Neuronal stem cell (in vitro differentiated cells): ENCODE measurements around the gene RHOA. TPM values are rescaled to one million over a fixed set of nuclear protein-coding genes. Genes with fewer than 3 reads are reported as not detected.

Source experiments
- DNase-seq: peaks from one replicate; pipeline ENCODE4 v3.0.0-alpha.2; 2013; ENCODE audit warnings: low spot score
- H2AFZ ChIP-seq: one replicate; pipeline ENCODE4 v1.6.1; 2013; ENCODE audit warnings: mild to moderate bottlenecking, low read length, inconsistent platforms
- H2AK5ac ChIP-seq: 2 replicates; pipeline ENCODE4 v1.6.1; 2013; ENCODE audit warnings: low read depth, mild to moderate bottlenecking, inconsistent platforms, low read length, moderate library complexity, mixed read lengths
- H2BK120ac ChIP-seq: 2 replicates; pipeline ENCODE4 v1.6.1; 2013; ENCODE audit warnings: low read depth, mild to moderate bottlenecking, inconsistent platforms, low read length, moderate library complexity, mixed read lengths
- H2BK12ac ChIP-seq: one replicate; pipeline ENCODE4 v1.6.1; 2013; ENCODE audit warnings: low read length, inconsistent platforms
- H2BK15ac ChIP-seq: 2 replicates; pipeline ENCODE4 v1.6.1; 2013; ENCODE audit warnings: mild to moderate bottlenecking, low read length, inconsistent platforms, mixed read lengths
- H2BK5ac ChIP-seq: one replicate; pipeline ENCODE4 v1.6.1; 2013; ENCODE audit warnings: inconsistent platforms, mild to moderate bottlenecking, low read length, moderate library complexity
- H3K14ac ChIP-seq: one replicate; pipeline ENCODE4 v1.6.1; 2013; ENCODE audit warnings: low read length, inconsistent platforms
- H3K18ac ChIP-seq: 2 replicates; pipeline ENCODE4 v1.6.1; 2013; ENCODE audit warnings: low read length, inconsistent platforms
- H3K23ac ChIP-seq: 2 replicates; pipeline ENCODE4 v1.6.1; 2013; ENCODE audit warnings: low read depth, mild to moderate bottlenecking, mixed read lengths, low read length, inconsistent platforms; ENCODE audit not compliant: poor library complexity
- H3K27ac ChIP-seq: replicated peaks from 3 replicates; pipeline ENCODE4 v1.5.1; 2013; ENCODE audit warnings: low read length, inconsistent platforms
- H3K27me3 ChIP-seq, 3 experiments: 2 replicates each; pipeline ENCODE4 v1.6.1; 2013; ENCODE audit warnings: low read length in 3 of 3, mild to moderate bottlenecking in 2 of 3, inconsistent platforms in 1 of 3, low read depth in 1 of 3, mixed read lengths in 1 of 3, moderate library complexity in 1 of 3; ENCODE audit not compliant: control insufficient read depth in 3 of 3, insufficient read depth in 3 of 3
- H3K36me3 ChIP-seq, 2 donors: replicated peaks in 1 of 2; 2 replicates each; pipeline ENCODE4 v1.6.1; 2013; ENCODE audit warnings: low read length in 2 of 2; ENCODE audit not compliant: control insufficient read depth in 2 of 2, insufficient read depth in 2 of 2
- H3K4ac ChIP-seq: 2 replicates; pipeline ENCODE4 v1.6.1; 2013; ENCODE audit warnings: inconsistent platforms, mild to moderate bottlenecking, low read length, moderate library complexity
- H3K4me1 ChIP-seq, 2 donors: 1 replicate in 1 of 2; 2 replicates in 1 of 2; pipeline ENCODE4 v1.6.1; 2013; ENCODE audit warnings: low read length in 2 of 2, low read depth in 1 of 2; ENCODE audit not compliant: control insufficient read depth in 2 of 2, insufficient read depth in 1 of 2
- H3K4me2 ChIP-seq: one replicate; pipeline ENCODE4 v1.6.1; 2013; ENCODE audit warnings: mild to moderate bottlenecking, low read length, inconsistent platforms; ENCODE audit not compliant: insufficient read depth, poor library complexity, severe bottlenecking
- H3K4me3 ChIP-seq, 2 donors: 2 replicates each; pipeline ENCODE4 v1.5.1; 2013; ENCODE audit warnings: low read length in 2 of 2, mild to moderate bottlenecking in 2 of 2, inconsistent platforms in 1 of 2, moderate library complexity in 1 of 2
- H3K79me1 ChIP-seq: one replicate; pipeline ENCODE4 v1.6.1; 2013; ENCODE audit warnings: low read depth, mild to moderate bottlenecking, inconsistent platforms, low read length, moderate library complexity
- H3K9ac ChIP-seq: one replicate; pipeline ENCODE4 v1.6.1; 2013; ENCODE audit warnings: mild to moderate bottlenecking, low read depth, low read length, inconsistent platforms; ENCODE audit not compliant: poor library complexity
- H3K9me3 ChIP-seq, 2 donors: replicated peaks in 1 of 2; 2 replicates each; pipeline versions ENCODE3 to v1.6.1; 2013; ENCODE audit warnings: low read length in 2 of 2, mild to moderate bottlenecking in 2 of 2, inconsistent platforms in 1 of 2, low read depth in 1 of 2, mixed read lengths in 1 of 2, moderate library complexity in 1 of 2; ENCODE audit not compliant: control insufficient read depth in 2 of 2, insufficient read depth in 1 of 2
- H4K8ac ChIP-seq: one replicate; pipeline ENCODE4 v1.6.1; 2013; ENCODE audit warnings: low read depth, mild to moderate bottlenecking, inconsistent platforms, low read length, moderate library complexity
- H4K91ac ChIP-seq: one replicate; pipeline ENCODE4 v1.6.1; 2013; ENCODE audit warnings: low read length, low read depth, mild to moderate bottlenecking, inconsistent platforms; ENCODE audit not compliant: poor library complexity
- WGBS, 2 donors: extraction: QIAGEN DNeasy Blood & Tissue Kit; methylation state at CpG; one replicate each; pipeline ENCODE4 v1.1.7; 2013; ENCODE audit warnings: missing lambda C conversion rate in 2 of 2, mixed read lengths in 1 of 2; ENCODE audit not compliant: insufficient read length in 2 of 2, insufficient replicate concordance in 1 of 2; ENCODE audit errors: extremely low coverage in 2 of 2; 5-methylcytosine and 5-hydroxymethylcytosine counted together
- polyA plus RNA-seq, 2 experiments: library from polyadenylated mRNA; stranded (reverse); fragments of 200-250 nt; gene quantifications; one replicate each; pipeline ENCODE4 v1.2.3, GENCODE V29; 2013

Gene RHOA
- polyA plus RNA-seq (2013, experiment 1 of 2), result 432 TPM
- polyA plus RNA-seq (2013, experiment 2 of 2), result 436 TPM

DNA sequence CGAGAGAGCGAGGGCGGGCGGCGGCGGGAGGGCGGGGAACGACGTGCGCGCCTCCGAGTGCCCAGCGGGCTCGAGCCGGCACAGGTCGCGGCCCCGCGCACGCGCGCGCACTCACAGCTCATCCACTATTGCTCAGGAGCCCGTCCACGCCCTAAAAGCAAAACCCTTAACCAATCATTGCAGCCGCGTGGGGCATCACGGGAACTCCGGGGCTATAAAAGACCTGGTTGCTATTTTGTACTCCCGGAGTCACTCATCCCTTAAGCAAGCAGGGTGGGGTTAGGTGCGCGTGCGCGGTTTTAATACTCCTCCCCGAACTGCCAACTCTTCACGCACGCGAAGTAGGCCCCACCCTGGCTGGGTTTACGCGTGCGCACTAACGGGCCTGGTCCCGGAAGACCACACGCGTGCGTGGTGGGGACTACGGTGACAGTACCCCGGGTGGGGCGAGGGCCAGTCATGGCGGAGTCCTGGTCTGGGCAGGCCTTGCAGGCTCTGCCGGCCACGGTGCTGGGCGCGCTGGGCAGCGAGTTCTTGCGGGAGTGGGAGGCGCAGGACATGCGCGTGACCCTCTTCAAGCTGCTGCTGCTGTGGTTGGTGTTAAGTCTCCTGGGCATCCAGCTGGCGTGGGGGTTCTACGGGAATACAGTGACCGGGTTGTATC is at the start of gene RHOA, which contains the start of gene TCTA:
Gene RHOA, minus strand, starts transcription at position 9 of the 664 bp plus-strand sequence. CDS start 36,387 bp downstream, outside the sequence.
Gene TCTA, plus strand, starts transcription at position 456 of the 664 bp plus-strand sequence. Its CDS starts 4 bp downstream, at position 460.
- peaks cover 2 to 25% of the 10 kb centered on the region in 2 donors for H3K36me3 ChIP-seq
- WGBS, 2 donors, result no CpG with 5 or more reads among the region's 62 CpGs

DNA sequence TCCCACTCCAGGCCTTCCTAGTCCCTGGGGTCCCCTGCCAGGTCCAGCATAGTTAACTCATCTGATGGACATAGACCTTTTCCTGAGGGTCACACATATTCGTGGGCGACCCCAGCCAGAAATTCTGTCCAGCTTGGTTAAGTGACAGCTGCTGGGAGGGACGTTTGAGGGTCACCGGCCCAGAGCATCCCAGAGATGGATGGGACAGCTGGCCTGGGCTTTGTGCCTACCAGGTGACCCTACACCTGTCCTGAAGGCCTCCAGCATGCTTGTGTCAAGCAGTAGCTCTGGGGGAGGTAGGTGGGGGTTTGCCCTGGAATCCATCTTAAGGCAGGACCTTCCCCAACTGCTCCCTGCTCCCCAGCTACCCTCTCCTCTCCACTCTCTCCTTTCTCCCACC is 49.2 kb upstream of the RHOA start:
- peak overlapping the region; percentile 79 for H4K91ac ChIP-seq
- H3K79me1 ChIP-seq, result no peaks in the 10 kb centered on the region
- H3K4me1 ChIP-seq, result peaks cover 35 to 39% of the 10 kb centered on the region in 2 donors
- H3K4ac ChIP-seq, result peak overlapping the region; percentile 57
- H3K27ac ChIP-seq, result peak overlapping the region; percentile 93
- no peak overlapping the region for H3K9ac ChIP-seq
- no peaks in the 10 kb centered on the region for H3K36me3 ChIP-seq
- no CpG with 5 or more reads among the region's 4 CpGs for WGBS, 2 donors
- H2BK15ac ChIP-seq, result peak overlapping the region; percentile 68
- H3K27me3 ChIP-seq, result no peaks in the 10 kb centered on the region
- H3K23ac ChIP-seq, result peak overlapping the region; percentile 12
- no peak overlapping the region for H3K4me3 ChIP-seq
- no peaks in the 10 kb centered on the region for H3K9me3 ChIP-seq
- peak overlapping the region; percentile 97 for H2BK12ac ChIP-seq
- H2BK120ac ChIP-seq, result peak overlapping the region; percentile 84
- peak overlapping the region; percentile 42 for H3K14ac ChIP-seq
- peak overlapping the region; percentile 72 for H2AFZ ChIP-seq
- H3K4me2 ChIP-seq, result no peak overlapping the region
- H2AK5ac ChIP-seq, result peak overlapping the region; percentile 91
- peak overlapping the region; percentile 94 for H2BK5ac ChIP-seq
- peak overlapping the region; percentile 97 for H3K18ac ChIP-seq
- H4K8ac ChIP-seq, result peak overlapping the region; percentile 7
- no peak for DNase-seq

More for the DNA sequence above, at the start of gene RHOA, which contains the start of gene TCTA:
- Histone ChIP-seq H2AFZ (peak within 1 kb of the TSS; percentile 88), H4K8ac (no peak within 1 kb of the TSS), H3K27me3 (no peaks in the 10 kb centered on the region), H3K9ac (peak within 1 kb of the TSS; percentile 97), H2BK120ac (no peak within 1 kb of the TSS), H3K9me3 (no peaks in the 10 kb centered on the region), H3K27ac (peak within 1 kb of the TSS; percentile 98), H3K79me1 (peaks cover 5% of the 10 kb centered on the region), H4K91ac (no peak within 1 kb of the TSS), H3K23ac (peak within 1 kb of the TSS; percentile 97), H3K4me3 (peak within 1 kb of the TSS; percentile 58 to 88), H3K14ac (no peak within 1 kb of the TSS), H3K4ac (no peak within 1 kb of the TSS), H2AK5ac (peak within 1 kb of the TSS; percentile 90), H2BK5ac (peak within 1 kb of the TSS; percentile 92), H3K18ac (peak within 1 kb of the TSS; percentile 99), H3K4me2 (peak within 1 kb of the TSS; percentile 91), H2BK12ac (no peak within 1 kb of the TSS), H3K4me1 (peaks cover 10 to 11% of the 10 kb centered on the region in 2 donors), H2BK15ac (peak within 1 kb of the TSS; percentile 42)
- DNase-seq, result peak; percentile 98

DNA sequence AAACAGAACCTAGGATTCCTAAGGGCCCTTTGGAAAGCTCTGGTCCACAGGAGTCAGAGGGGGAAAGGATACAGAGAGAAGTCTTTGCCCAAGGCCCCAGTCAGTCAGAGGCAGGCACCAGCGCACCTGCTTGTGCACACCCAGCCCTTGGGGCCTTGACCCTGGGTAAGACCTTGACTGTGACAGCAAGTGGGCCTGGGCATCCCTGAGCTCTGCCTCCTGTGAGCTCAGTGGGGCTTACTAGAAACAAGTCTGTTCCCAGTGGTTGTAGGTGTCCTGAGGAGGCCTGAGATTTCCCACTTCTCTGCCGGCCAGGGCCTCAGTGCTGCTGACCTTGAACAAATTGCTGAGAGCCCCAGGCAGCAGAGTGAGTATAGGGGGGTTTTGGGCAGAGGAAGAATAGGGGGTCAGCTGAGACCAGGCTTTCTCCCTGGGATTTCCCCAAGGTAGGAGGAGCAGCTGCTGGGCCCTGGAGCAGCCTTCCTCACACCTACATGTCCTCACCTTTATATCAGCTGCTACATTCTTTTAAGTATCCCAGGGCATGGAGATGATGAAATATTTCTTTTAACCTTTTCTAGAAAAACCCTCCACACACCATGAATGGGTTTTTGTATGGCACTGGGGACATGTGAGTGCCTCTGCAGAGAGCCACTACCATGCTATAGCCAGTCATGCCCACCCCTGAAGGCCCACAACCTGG is 48.6 kb upstream of the RHOA start:
- Histone ChIP-seq H3K14ac (no peak overlapping the region), H2BK15ac (peak overlapping the region; percentile 99), H2AK5ac (peak overlapping the region; percentile 98), H3K4ac (peak overlapping the region; percentile 46), H3K23ac (no peak overlapping the region), H2BK12ac (peak overlapping the region; percentile 91), H2AFZ (peak overlapping the region; percentile 72), H2BK120ac (peak overlapping the region; percentile 84), H3K4me3 (no peak overlapping the region), H4K8ac (peak overlapping the region; percentile 48), H3K79me1 (no peaks in the 10 kb centered on the region), H3K4me2 (no peak overlapping the region), H3K27me3 (no peaks in the 10 kb centered on the region), H3K9me3 (no peaks in the 10 kb centered on the region), H3K9ac (no peak overlapping the region), H3K18ac (peak overlapping the region; percentile 89), H3K36me3 (no peaks in the 10 kb centered on the region), H2BK5ac (peak overlapping the region; percentile 94), H4K91ac (peak overlapping the region; percentile 38), H3K4me1 (peaks cover 32 to 34% of the 10 kb centered on the region in 2 donors), H3K27ac (peak overlapping the region; percentile 93)
- no peak for DNase-seq
- WGBS, 2 donors, result no CpG with 5 or more reads among the region's 2 CpGs

DNA sequence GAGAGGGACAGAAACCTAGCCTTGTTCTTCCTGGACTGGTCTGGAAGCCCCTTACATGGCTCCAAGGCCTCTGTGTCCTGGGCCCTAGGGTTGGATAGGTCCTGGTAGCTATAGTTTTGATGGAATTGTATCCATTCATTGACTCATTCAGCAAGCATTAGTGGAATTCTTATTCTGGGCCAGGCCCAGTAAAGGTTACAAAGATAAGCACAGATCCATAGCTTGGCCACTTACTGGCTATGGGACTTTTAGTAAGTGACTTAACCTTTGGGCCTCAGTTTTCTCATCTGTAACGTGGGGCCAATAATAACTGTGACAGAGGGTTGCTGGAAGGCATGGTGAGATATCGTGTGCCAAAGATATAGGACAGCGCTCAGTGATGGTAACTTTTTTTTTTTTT is 44.7 kb upstream of the RHOA start:
- H4K91ac ChIP-seq, result no peak overlapping the region
- no peak overlapping the region for H3K4me2 ChIP-seq
- H3K4me1 ChIP-seq, result peaks cover 31% of the 10 kb centered on the region in 2 donors
- H3K9me3 ChIP-seq, result no peaks in the 10 kb centered on the region
- H3K4ac ChIP-seq, result no peak overlapping the region
- H3K36me3 ChIP-seq, result no peaks in the 10 kb centered on the region
- WGBS, 2 donors, result no CpG with 5 or more reads among the region's 3 CpGs
- no peaks in the 10 kb centered on the region for H3K79me1 ChIP-seq
- no peak overlapping the region for H3K9ac ChIP-seq
- no peak overlapping the region for H2AK5ac ChIP-seq
- no peak overlapping the region for H2BK15ac ChIP-seq
- no peak for DNase-seq
- no peak overlapping the region for H3K27ac ChIP-seq
- H2BK120ac ChIP-seq, result no peak overlapping the region
- H2BK5ac ChIP-seq, result no peak overlapping the region
- no peak overlapping the region for H3K23ac ChIP-seq
- no peak overlapping the region for H3K4me3 ChIP-seq
- H3K14ac ChIP-seq, result no peak overlapping the region
- no peak overlapping the region for H2AFZ ChIP-seq
- H2BK12ac ChIP-seq, result no peak overlapping the region
- H3K18ac ChIP-seq, result no peak overlapping the region
- no peaks in the 10 kb centered on the region for H3K27me3 ChIP-seq
- no peak overlapping the region for H4K8ac ChIP-seq
